OCI-LY3 (cell line): Measurements from ENCODE around the gene ADAM11.

Experiments used
- EZH2phosphoT487 ChIP-seq: fragments of 200-600 bp; shearing (Covaris generic); IDR thresholded peaks from 2 replicates; pipeline ENCODE4 v1.6.1; 2018; ENCODE audit warnings: antibody characterized with exemption, mixed run types, low read depth
- TF ChIP-seq, protein P1 (sequence below): fragments of 200-600, 300-600 bp; sonication (generic); IDR thresholded peaks from 2 replicates; pipeline ENCODE4 v1.5.1; 2014; ENCODE audit warnings: antibody characterized with exemption, low read length, low read depth

DNA sequence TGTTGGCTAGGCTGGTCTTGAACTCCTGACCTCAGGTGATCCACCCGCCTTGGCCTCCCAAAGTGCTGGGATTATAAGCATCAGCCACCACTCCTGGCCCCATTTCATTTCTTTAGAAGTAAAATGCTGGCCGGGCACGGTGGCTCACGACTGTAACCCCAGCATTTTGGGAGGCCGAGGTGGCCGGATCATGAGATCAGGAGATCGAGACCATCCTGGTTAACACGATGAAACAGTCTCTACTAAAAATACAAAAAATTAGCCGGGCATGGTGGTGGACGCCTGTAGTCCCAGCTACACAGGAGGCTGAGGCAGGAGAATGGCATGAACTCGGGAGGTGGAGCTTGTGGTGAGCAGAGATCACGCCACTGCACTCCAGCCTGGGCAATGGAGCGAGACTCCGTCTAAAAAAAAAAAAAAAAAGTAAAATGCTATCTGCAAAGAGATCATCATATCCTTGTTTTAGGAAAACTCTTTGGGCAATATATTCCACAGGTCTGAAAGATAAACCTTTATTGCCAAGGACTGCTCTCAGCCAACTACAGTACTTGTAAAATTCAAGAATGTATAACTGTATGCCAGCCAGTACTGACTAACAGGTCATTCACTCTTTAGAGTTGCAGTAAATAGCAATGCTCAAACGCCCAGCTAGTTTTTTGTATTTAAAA, 67.5 kb downstream of the ADAM11 start:
- TF ChIP-seq, protein P1, sequence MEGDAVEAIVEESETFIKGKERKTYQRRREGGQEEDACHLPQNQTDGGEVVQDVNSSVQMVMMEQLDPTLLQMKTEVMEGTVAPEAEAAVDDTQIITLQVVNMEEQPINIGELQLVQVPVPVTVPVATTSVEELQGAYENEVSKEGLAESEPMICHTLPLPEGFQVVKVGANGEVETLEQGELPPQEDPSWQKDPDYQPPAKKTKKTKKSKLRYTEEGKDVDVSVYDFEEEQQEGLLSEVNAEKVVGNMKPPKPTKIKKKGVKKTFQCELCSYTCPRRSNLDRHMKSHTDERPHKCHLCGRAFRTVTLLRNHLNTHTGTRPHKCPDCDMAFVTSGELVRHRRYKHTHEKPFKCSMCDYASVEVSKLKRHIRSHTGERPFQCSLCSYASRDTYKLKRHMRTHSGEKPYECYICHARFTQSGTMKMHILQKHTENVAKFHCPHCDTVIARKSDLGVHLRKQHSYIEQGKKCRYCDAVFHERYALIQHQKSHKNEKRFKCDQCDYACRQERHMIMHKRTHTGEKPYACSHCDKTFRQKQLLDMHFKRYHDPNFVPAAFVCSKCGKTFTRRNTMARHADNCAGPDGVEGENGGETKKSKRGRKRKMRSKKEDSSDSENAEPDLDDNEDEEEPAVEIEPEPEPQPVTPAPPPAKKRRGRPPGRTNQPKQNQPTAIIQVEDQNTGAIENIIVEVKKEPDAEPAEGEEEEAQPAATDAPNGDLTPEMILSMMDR: no peak
- no peak for TF ChIP-seq EZH2phosphoT487
